GM21381 (cell line): ENCODE results near the gene TNIP2.
"Not testable (repeated sequence)": the region's sequence is repeated elsewhere in the genome, so short reads cannot be mapped to it uniquely, and the experiment has no call there.

Source experiments
- ATAC-seq: cut with Tn5 transposase; IDR thresholded peaks from one replicate; pipeline ENCODE4 v1.9.1; 2021; ENCODE audit warnings: mild to moderate bottlenecking, moderate library complexity; ENCODE audit not compliant: unreplicated experiment

The TNIP2 gene

DNA sequence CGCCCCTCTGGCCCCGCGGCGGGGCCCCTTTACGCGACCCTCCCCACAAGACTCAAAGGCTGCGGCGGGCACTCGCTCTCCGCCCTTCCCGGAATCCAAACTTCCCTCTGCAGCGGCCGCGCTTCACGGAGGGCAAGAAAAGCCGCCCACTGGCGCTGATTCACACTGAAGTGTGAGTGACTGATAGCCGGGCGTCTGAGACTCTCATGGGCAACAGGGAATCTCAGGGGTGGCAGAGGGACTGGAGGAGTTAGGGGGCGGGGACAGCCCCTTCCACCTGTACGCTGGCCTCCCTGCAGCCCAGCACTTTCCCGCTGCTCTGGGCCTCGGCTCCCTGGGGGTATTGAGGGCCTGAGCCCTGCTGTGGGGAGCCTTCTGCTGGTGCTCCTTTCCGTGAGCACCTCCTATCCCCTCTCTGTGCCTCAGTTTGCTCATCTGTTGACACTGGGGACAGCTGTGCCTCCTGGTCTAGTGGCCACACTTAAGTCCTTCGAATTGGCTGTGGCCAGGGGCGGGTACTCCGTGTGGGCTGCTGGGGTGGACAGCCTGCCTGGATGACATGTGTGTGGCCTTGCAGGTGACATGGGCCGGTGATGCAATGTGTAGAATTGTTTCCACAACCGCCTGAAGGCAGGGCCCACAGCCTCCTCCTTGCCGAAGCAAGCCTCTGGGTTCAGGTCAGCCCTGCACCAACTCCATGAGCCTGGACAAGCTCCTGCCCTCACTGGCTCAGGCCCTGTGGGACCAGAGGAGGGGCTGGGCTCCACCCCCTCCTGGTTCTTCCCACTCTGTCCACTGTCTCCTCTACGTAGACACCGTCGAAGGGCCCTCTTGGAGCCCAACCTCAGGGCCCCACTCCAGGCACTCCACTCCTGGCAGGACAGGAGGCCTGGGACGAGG lies 37.7 kb upstream of the TNIP2 start:
- no peak for ATAC-seq

- ATAC-seq: no peak
Measured at GRCh38 chr4:2792711-2793585, 36.8 kb upstream of the TNIP2 start, which contains the start of gene SH3BP2. Gene SH3BP2, plus strand, starts transcription at chr4:2793085. Its CDS starts 27,533 bp downstream, at chr4:2820618.

GRCh38 chr4:2792396-2792710 lies 36.2 kb upstream of the TNIP2 start:
- ATAC-seq: no peak

DNA sequence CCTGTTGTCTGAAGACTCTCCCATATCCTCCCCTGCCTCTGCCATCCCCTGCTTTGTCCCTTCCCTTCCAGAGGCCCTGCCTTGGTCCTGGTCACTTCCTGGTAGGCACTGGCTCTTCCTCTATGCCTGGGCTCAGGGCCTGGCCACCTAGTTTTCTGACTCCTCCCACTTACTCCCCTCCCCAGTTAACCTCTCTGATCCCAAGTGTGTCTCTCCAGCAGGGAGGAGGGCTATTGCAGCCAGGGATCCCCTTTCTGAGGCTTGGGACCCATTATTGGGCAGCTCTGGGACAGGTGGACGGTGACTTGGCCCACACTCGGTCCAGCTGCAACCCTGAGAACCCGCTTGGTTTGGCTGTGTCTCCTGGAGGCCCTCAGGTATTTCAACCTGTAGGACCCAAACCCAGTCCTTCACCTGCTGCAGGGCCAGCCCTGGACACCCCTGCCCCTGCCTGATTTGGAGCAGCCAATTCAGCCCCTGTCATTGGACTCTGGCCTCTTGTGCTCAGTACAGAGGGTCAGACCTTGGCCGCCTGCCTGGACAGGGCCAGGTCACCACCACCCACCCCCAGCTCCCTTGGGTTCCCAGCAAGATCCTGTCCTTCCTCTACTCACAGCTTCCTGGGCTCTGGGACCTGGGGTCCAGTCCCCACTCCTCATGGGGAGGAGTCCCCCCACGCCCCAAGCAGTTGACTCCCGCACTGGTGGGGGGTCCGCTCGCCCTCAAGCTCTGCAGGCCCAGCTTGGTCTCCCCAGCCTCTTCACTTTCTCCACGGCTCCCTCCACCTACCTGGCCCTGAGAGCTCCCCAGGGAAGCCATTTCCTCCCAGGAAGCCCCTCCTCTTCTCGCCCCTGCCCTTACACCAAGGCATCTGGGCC lies 35.6 kb upstream of the TNIP2 start:
- no peak for ATAC-seq

GRCh38 chr4:2790583-2791517 lies 34.7 kb upstream of the TNIP2 start:
- ATAC-seq: no peak

DNA sequence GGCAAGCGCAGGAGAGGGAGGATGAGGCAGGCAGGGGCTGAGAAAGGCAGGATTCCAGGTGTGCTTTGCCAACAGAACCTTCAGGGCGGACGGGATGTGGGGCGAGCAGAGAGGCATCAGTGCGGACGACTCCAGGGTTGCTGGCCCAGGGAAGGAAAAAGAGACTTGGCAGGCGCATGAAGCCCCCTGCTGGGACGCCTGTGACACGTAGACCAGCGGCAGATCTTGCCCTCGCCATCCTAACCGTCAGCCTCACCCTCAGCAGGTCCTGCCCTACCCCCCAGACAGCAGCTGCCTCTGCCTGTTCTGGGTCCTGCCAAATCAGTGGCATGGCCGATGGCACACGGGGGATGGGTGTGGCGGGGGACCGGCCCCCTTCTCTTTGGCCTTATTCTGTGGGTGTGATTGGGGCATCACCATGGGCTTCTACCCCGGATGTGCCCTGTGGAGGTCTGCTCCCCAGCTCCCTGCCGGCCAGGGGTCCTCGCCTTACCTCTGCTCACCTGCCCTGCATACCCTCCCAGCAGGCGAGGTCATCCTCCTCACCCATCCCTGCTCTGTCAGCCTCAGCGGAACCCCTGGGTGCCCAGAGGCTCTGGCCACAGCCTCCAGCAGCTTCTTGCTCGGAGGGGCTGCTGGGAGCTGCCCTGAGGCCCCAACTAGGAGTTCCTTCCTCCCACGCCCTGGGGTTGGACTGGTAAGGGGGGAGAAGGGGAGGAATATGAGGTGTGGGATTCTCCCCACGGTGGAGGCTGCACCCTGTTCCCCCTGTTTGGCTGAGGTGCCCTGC lies 33.9 kb upstream of the TNIP2 start:
- ATAC-seq: no peak

- no peak for ATAC-seq
Measured at GRCh38 chr4:2789351-2789750, 33.2 kb upstream of the TNIP2 start.

- no peak for ATAC-seq
Measured at GRCh38 chr4:2788532-2789103, 32.5 kb upstream of the TNIP2 start.

DNA sequence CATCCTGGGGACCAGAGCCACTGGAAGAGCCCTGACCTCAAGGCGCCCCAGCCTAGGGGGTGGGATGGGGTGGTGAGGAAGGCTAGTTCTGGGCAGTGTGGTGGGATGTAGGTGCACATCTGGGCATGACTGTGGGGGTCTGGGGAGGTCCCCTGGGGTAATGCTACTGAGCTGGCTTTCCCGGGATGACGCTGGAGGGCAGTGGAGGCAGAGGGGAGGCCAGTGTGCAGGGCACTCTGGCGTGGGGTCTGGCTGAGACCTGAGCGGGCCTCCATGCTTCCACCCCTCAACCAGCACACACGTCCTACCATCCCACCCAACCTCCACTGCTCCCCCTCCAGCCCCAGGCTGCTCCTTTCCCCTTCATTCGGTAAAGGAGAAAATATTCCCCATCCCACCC lies 32.0 kb upstream of the TNIP2 start:
- ATAC-seq: no peak

DNA sequence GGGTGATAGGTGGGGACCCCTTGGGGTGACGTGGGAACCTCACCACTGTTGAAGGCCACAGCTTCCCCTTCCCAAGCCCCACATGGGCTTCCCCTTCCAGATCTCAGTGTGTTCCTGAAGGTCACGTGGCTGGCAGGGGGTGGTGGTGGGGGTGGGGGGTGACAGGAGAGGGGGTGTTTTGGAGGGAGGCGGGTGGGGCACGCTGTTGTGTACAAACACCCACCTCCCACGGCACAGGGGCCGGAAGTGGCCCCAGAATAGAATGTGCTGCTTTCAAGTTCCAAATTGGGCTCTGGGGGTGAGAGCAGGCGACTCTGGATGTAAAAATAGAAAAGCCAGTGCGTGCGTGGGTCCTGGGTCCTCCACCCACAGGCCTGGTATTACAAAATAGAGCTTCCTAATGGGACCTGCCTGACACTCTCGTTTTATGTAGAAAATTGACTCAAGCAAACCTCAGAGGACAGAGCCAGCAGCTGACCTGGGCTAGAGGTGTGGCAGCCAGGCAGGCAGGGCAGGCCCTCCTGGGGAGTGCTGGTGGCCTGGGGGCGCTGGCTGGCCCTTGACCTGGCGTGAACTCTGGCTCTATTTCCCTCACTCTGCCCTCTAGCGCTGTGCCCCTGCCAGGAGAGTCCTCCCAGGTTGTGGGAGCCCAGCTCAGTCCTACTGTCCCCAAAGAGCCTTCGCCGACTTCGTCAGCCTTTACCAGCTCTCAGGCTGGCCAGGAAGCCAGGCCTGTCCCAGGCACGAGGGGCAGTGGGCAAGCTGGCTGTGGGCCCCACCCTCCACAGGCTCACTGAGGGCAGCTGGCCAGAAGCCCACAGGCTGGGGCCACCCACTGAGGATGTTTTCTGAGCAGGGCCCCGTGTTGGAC lies 31.3 kb upstream of the TNIP2 start:
- ATAC-seq: peak; percentile 60

- peak; percentile 10 for ATAC-seq
Measured at GRCh38 chr4:2786794-2787229, 30.7 kb upstream of the TNIP2 start.

GRCh38 chr4:2786152-2786671 lies 30.1 kb upstream of the TNIP2 start:
- no peak for ATAC-seq

DNA sequence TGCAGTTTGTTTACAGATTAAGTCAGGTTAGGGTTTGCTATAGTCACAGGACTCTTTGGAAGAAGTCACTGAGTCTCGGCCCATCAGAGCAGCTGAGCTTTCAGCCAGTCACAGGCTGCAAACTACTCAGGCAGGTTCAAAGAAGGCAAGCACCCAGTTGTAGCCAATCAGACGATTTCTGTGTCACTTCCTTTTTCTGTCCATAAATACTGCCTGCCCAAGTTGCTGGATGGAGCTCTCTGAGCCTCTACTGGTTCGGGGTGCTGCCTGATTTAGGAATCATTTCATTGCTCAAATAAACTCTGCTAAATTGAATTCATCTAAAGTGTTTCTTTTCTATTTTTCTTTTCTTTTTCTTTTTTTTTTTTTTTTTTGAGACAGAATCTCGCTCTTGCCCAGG lies 29.5 kb upstream of the TNIP2 start:
- ATAC-seq: no peak

DNA sequence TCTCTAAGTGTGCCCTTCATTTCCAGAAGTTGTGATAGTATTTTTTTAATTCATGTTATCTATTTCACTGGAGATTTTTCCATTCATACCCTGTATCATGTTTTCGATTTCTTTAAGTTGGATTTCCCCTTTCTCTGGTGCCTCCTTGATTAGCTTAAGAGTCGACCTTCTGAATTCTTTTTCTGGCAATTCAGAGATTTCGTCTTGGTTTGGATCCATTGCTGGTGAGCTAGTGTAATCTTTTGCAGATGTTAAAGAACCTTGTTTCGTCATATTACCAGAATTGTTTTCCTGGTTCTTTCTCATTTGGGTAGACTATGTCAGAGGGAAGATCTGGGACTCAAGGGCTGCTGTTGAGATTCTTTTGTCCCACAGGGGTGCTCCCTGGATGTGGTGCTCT lies 27.7 kb upstream of the TNIP2 start:
- ATAC-seq: no peak

- ATAC-seq: no peak
Measured at GRCh38 chr4:2781911-2782310, 25.8 kb upstream of the TNIP2 start.

DNA sequence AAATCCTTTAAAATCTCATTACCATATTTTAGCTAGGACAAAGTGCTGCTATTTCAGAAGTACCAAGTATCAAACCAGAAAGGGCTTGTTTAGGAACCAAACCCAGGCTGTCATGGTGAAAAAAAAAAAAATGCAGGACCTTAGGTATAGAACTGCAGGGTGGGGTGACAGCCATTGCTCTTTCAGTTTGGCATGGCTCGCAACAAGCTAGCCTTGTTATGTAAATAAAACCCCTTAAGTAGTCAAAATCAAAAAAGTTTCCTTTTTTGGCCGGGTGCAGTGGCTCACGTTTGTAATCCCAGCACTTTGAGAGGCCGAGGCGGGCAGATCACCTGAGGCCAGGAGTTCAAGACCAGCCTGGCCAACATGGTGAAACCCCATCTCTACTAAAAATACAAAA lies 24.5 kb upstream of the TNIP2 start:
- ATAC-seq: not testable (repeated sequence)

- ATAC-seq: no peak
Measured at GRCh38 chr4:2771264-2771663, 15.1 kb upstream of the TNIP2 start.
